ENCODE results near the gene ADAMTS8.

DNA sequence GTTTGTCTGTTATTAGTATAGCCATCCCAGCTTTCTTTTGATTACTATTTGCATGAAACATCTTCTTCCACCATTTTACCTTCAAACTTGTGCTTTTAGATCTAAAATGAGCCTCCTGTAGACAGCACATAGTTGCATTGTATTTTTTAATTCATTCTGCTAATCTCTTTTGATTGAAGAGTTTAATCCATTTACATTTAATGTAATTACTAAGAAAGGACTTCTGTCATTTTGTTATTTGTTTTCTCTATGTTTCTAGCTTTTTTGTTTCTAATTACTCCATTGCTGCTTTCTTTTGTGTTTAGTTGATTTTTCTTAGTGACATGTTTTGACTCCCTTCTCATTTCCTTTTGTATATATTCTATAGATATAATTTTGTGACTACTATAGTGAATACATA, 70.0 kb downstream of the ADAMTS8 start:
- TF ChIP-seq, protein P1, sequence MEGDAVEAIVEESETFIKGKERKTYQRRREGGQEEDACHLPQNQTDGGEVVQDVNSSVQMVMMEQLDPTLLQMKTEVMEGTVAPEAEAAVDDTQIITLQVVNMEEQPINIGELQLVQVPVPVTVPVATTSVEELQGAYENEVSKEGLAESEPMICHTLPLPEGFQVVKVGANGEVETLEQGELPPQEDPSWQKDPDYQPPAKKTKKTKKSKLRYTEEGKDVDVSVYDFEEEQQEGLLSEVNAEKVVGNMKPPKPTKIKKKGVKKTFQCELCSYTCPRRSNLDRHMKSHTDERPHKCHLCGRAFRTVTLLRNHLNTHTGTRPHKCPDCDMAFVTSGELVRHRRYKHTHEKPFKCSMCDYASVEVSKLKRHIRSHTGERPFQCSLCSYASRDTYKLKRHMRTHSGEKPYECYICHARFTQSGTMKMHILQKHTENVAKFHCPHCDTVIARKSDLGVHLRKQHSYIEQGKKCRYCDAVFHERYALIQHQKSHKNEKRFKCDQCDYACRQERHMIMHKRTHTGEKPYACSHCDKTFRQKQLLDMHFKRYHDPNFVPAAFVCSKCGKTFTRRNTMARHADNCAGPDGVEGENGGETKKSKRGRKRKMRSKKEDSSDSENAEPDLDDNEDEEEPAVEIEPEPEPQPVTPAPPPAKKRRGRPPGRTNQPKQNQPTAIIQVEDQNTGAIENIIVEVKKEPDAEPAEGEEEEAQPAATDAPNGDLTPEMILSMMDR (IDR thresholded peaks at IDR 0.05): no peak
- TF ChIP-seq POLR2A (IDR thresholded peaks at IDR 0.05): no peak

Measured in heart left ventricle (tissue), 13 donors.